ENCODE measurements around the gene VIM.

The VIM gene

GRCh38 chr10:17229717-17229966 lies 1.6 kb downstream of the VIM start:
- Histone ChIP-seq H3K27ac (replicated peaks) (peak overlapping the region; percentile 86), H3K27me3 (ENCODE audit: insufficient read depth, poor library complexity, severe bottlenecking) (no peaks in the 10 kb centered on the region), H3K4me3 (replicated peaks; ENCODE audit: insufficient read depth, low read length) (peak overlapping the region; percentile 47)
- TF ChIP-seq GABPA (IDR thresholded peaks at IDR 0.05; ENCODE audit: low read depth) (no peak), SPI1 (IDR thresholded peaks at IDR 0.05; ENCODE audit: borderline replicate concordance, low read depth) (no peak), REST (IDR thresholded peaks at IDR 0.05; ENCODE audit: insufficient replicate concordance, low read depth) (no peak), CTCF (IDR thresholded peaks at IDR 0.05; ENCODE audit: insufficient read depth, low read length) (no peak), POLR2AphosphoS5 (IDR thresholded peaks at IDR 0.05; ENCODE audit: low read depth) (no peak)
- no peak for DNase-seq (ENCODE audit: low read depth in 1 of 2, low spot score in 1 of 2)

- peak; percentile 75 to 88 for DNase-seq (ENCODE audit: low read depth in 1 of 2, low spot score in 1 of 2)
- Histone ChIP-seq H3K27me3 (ENCODE audit: insufficient read depth, poor library complexity, severe bottlenecking) (no peaks in the 10 kb centered on the region), H3K4me3 (replicated peaks; ENCODE audit: insufficient read depth, low read length) (peak overlapping the region; percentile 47), H3K27ac (replicated peaks) (peak overlapping the region; percentile 86)
- no peak for TF ChIP-seq REST (IDR thresholded peaks at IDR 0.05; ENCODE audit: insufficient replicate concordance, low read depth)
- TF ChIP-seq POLR2AphosphoS5 (IDR thresholded peaks at IDR 0.05; ENCODE audit: low read depth), result peak; percentile 55
- TF ChIP-seq SPI1 (IDR thresholded peaks at IDR 0.05; ENCODE audit: borderline replicate concordance, low read depth), result peak; percentile 24; the same call in 1 of the 2 replicates
- TF ChIP-seq GABPA (IDR thresholded peaks at IDR 0.05; ENCODE audit: low read depth), result no peak
- TF ChIP-seq CTCF (IDR thresholded peaks at IDR 0.05; ENCODE audit: insufficient read depth, low read length), result no peak
These were observed 2.1 kb downstream of the VIM start for GRCh38 chr10:17229967-17230682.

DNA sequence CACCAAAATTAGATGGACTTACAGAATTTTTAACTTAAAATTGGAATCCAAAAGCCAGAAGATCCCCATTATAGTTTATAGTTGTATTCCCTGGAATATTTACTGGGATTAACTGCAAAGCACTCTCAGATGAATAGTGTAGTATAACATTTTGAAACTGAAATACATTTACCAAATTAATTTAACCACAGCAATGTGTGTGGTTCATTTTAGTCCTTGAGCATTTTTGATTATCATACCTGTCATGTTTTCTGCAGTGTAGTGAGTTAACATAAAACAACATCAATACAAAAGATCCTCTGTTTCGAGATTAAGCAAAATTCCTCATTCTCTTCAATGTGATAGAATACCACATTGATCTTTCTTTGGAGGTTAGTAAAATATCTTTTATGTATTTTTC lies 3.7 kb downstream of the VIM start:
- Histone ChIP-seq H3K27me3 (ENCODE audit: insufficient read depth, poor library complexity, severe bottlenecking) (no peaks in the 10 kb centered on the region), H3K4me3 (replicated peaks; ENCODE audit: insufficient read depth, low read length) (no peak overlapping the region), H3K27ac (replicated peaks) (no peak overlapping the region)
- TF ChIP-seq REST (IDR thresholded peaks at IDR 0.05; ENCODE audit: insufficient replicate concordance, low read depth), result no peak
- TF ChIP-seq SPI1 (IDR thresholded peaks at IDR 0.05; ENCODE audit: borderline replicate concordance, low read depth), result no peak
- TF ChIP-seq POLR2AphosphoS5 (IDR thresholded peaks at IDR 0.05; ENCODE audit: low read depth), result no peak
- TF ChIP-seq CTCF (IDR thresholded peaks at IDR 0.05; ENCODE audit: insufficient read depth, low read length), result no peak
- no peak for TF ChIP-seq GABPA (IDR thresholded peaks at IDR 0.05; ENCODE audit: low read depth)
- no peak for DNase-seq (ENCODE audit: low read depth in 1 of 2, low spot score in 1 of 2)
